ENCODE measurements around the gene TMEM53.
A peak's percentile ranks its signal among the peaks of the same experiment; 100 is the strongest.

TMEM53 gene

DNA sequence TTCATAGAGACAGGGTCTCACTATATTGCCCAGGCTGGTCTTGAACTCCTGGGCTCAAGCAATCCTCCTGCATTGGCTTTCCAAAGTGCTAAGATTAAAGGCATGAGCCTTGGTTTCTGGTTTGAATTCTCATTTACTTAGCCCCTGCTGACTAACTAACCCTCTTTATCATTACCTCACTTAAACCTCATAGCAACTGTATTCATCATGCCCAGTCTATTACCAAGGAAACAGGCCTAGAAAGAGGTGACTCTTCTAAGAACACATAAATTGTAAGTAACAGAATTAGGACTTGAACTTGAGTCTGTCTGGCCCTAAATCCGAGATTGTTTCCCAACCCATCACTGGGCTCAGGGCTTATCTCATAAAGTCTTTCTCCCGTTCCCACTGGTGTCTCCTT lies 44.2 kb downstream of the TMEM53 start:
- H3K27ac ChIP-seq (ENCODE audit: extremely low read depth, low read depth, low read length), result no peak overlapping the region
- CTCF ChIA-PET, result interaction anchor here (0.7 to 7.3 kb wide), 4 partner anchors 20 to 68 kb away, joined by 3 to 47 read pairs (median 4); no protein-coding TSS in a partner anchor
- H3K36me3 ChIP-seq (ENCODE audit: control insufficient read depth in 2 of 2, insufficient read depth in 1 of 2, low read length in 2 of 2), result peaks cover 0 to 24% of the 10 kb centered on the region in 2 experiments; a peak in 1 of 3 replicates
- H3K9me3 ChIP-seq (ENCODE audit: control insufficient read depth, insufficient read depth, low read depth, low read length), result no peaks in the 10 kb centered on the region
- H3K4me1 ChIP-seq (ENCODE audit: control insufficient read depth, insufficient read depth, low read length), result no peaks in the 10 kb centered on the region
- H3K4me3 ChIP-seq (ENCODE audit: low read depth, low read length), result no peak overlapping the region
- TF ChIP-seq ZNF114 (tag by site-specific recombination; IDR thresholded peaks at IDR 0.05) (no peak), ZNF121 (tag by site-specific recombination; IDR thresholded peaks at IDR 0.05) (0 out of 2 replicates have a peak, but pooled peaks have one; percentile 36)
- POLR2A ChIA-PET, result interaction anchor here (0.8 to 4.0 kb wide), 4 partner anchors 13 to 250 kb away, joined by 3 to 27 read pairs (median 20); no protein-coding TSS in a partner anchor

DNA sequence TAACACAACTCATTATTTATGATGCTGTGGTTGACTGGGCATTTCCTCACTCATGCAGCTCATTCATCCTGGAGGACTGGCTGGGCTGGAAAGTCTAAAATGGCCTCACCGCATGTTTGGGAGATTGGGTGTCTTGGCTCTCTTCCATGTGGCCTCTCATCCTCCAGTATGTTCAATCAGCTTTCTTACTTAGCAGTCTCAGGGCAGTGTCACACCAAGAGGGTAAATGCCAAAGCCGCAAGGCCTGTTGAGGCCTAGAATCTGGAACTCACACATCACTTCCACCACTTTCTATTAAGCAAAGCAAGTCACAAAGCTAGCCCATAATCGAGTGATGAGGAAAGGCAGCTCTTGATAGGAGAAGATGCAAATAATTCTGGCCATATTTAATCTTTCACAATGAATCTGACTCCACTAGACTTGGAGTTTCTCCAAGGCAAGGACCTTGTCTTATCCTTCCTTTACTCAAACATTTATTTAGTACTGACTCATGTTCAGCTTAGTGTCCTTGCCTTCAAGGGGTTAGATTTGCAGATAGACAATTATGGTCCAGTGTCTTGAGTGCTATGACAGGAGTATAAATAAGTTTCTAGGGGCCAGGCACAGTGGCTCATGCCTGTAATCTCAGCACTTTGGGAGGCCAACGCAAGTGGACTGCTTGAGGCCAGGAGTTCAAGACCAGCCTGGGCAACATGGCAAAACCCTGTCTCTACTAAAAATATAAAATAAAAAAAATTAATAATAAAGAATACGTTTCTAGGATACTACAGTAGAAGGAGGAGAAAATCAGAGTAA lies 45.1 kb downstream of the TMEM53 start:
- peaks cover 0 to 15% of the 10 kb centered on the region in 2 experiments; a peak in 1 of 3 replicates for H3K36me3 ChIP-seq (ENCODE audit: control insufficient read depth in 2 of 2, insufficient read depth in 1 of 2, low read length in 2 of 2)
- H3K27ac ChIP-seq (ENCODE audit: extremely low read depth, low read depth, low read length), result no peak overlapping the region
- no peaks in the 10 kb centered on the region for H3K4me1 ChIP-seq (ENCODE audit: control insufficient read depth, insufficient read depth, low read length)
- ChIA-PET CTCF (interaction anchor here (0.6 to 7.3 kb wide), 8 partner anchors 14 to 864 kb away, joined by 3 to 47 read pairs (median 3); no protein-coding TSS in a partner anchor), POLR2A (no interaction called here)
- no peaks in the 10 kb centered on the region for H3K9me3 ChIP-seq (ENCODE audit: control insufficient read depth, insufficient read depth, low read depth, low read length)
- H3K4me3 ChIP-seq (ENCODE audit: low read depth, low read length), result no peak overlapping the region
- TF ChIP-seq ZNF558 (tag by site-specific recombination; IDR thresholded peaks at IDR 0.05), result no peak
- no peak for TF ChIP-seq KLF16 (tag by site-specific recombination; IDR thresholded peaks at IDR 0.05)

DNA sequence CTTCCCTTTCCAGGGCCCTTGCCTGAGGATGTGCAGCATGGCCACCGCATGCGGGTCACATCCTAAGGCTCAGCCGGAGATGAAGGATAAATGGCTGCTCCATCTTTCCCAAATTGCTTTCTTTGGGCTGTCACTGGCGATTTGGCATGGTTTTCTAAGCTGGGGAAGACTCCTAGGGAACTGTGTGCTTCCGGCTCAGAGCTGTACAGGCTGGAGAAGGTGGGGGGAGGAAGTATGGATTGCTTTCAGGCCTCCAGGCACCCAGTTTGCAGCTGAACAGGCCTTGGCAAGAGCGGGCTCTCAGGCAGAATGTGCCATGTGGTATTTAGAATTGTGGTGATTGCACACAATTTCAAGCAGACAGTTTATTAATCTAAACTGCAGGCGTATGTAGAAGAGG lies 48.9 kb downstream of the TMEM53 start:
- Histone ChIP-seq H3K36me3 (ENCODE audit: control insufficient read depth in 2 of 2, insufficient read depth in 1 of 2, low read length in 2 of 2) (no peaks in the 10 kb centered on the region), H3K9me3 (ENCODE audit: control insufficient read depth, insufficient read depth, low read depth, low read length) (no peaks in the 10 kb centered on the region), H3K4me3 (ENCODE audit: low read depth, low read length) (no peak overlapping the region), H3K27ac (ENCODE audit: extremely low read depth, low read depth, low read length) (no peak overlapping the region), H3K4me1 (ENCODE audit: control insufficient read depth, insufficient read depth, low read length) (no peaks in the 10 kb centered on the region)
- ChIA-PET CTCF (no interaction called here), POLR2A (no interaction called here)
- TF ChIP-seq, protein P1, sequence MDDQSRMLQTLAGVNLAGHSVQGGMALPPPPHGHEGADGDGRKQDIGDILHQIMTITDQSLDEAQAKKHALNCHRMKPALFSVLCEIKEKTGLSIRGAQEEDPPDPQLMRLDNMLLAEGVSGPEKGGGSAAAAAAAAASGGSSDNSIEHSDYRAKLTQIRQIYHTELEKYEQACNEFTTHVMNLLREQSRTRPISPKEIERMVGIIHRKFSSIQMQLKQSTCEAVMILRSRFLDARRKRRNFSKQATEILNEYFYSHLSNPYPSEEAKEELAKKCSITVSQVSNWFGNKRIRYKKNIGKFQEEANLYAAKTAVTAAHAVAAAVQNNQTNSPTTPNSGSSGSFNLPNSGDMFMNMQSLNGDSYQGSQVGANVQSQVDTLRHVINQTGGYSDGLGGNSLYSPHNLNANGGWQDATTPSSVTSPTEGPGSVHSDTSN (CRISPR knock-in tag; IDR thresholded peaks at IDR 0.05), result no peak
- TF ChIP-seq GLI2 (tag by site-specific recombination; IDR thresholded peaks at IDR 0.05; ENCODE audit: borderline replicate concordance, low read depth) (no peak), ZNF530 (tag by site-specific recombination; IDR thresholded peaks at IDR 0.05; ENCODE audit: low read depth) (no peak), ZNF10 (tag by site-specific recombination; IDR thresholded peaks at IDR 0.05) (no peak), BCL11B (tag by site-specific recombination; IDR thresholded peaks at IDR 0.05; ENCODE audit: low read depth) (no peak), KLF10 (tag by site-specific recombination; IDR thresholded peaks at IDR 0.05) (no peak), ZNF114 (tag by site-specific recombination; IDR thresholded peaks at IDR 0.05) (no peak)
- TF ChIP-seq, protein P2, sequence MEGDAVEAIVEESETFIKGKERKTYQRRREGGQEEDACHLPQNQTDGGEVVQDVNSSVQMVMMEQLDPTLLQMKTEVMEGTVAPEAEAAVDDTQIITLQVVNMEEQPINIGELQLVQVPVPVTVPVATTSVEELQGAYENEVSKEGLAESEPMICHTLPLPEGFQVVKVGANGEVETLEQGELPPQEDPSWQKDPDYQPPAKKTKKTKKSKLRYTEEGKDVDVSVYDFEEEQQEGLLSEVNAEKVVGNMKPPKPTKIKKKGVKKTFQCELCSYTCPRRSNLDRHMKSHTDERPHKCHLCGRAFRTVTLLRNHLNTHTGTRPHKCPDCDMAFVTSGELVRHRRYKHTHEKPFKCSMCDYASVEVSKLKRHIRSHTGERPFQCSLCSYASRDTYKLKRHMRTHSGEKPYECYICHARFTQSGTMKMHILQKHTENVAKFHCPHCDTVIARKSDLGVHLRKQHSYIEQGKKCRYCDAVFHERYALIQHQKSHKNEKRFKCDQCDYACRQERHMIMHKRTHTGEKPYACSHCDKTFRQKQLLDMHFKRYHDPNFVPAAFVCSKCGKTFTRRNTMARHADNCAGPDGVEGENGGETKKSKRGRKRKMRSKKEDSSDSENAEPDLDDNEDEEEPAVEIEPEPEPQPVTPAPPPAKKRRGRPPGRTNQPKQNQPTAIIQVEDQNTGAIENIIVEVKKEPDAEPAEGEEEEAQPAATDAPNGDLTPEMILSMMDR (tag by site-specific recombination; IDR thresholded peaks at IDR 0.05), result no peak
- TF ChIP-seq, protein P3, sequence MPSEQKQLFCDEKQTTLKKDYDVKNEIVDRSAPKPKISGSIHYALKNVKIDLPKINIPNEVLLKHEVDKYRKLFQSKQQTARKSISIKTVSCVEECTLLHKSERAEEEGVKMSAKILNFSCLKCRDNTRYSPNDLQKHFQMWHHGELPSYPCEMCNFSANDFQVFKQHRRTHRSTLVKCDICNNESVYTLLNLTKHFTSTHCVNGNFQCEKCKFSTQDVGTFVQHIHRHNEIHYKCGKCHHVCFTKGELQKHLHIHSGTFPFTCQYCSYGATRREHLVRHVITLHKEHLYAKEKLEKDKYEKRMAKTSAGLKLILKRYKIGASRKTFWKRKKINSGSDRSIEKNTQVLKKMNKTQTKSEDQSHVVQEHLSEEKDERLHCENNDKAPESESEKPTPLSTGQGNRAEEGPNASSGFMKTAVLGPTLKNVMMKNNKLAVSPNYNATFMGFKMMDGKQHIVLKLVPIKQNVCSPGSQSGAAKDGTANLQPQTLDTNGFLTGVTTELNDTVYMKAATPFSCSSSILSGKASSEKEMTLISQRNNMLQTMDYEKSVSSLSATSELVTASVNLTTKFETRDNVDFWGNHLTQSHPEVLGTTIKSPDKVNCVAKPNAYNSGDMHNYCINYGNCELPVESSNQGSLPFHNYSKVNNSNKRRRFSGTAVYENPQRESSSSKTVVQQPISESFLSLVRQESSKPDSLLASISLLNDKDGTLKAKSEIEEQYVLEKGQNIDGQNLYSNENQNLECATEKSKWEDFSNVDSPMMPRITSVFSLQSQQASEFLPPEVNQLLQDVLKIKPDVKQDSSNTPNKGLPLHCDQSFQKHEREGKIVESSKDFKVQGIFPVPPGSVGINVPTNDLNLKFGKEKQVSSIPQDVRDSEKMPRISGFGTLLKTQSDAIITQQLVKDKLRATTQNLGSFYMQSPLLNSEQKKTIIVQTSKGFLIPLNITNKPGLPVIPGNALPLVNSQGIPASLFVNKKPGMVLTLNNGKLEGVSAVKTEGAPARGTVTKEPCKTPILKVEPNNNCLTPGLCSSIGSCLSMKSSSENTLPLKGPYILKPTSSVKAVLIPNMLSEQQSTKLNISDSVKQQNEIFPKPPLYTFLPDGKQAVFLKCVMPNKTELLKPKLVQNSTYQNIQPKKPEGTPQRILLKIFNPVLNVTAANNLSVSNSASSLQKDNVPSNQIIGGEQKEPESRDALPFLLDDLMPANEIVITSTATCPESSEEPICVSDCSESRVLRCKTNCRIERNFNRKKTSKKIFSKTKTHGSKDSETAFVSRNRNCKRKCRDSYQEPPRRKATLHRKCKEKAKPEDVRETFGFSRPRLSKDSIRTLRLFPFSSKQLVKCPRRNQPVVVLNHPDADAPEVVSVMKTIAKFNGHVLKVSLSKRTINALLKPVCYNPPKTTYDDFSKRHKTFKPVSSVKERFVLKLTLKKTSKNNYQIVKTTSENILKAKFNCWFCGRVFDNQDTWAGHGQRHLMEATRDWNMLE (tag by site-specific recombination; conservative IDR thresholded peaks at IDR 0.05; ENCODE audit: low read depth), result no peak
- TF ChIP-seq, protein P4, sequence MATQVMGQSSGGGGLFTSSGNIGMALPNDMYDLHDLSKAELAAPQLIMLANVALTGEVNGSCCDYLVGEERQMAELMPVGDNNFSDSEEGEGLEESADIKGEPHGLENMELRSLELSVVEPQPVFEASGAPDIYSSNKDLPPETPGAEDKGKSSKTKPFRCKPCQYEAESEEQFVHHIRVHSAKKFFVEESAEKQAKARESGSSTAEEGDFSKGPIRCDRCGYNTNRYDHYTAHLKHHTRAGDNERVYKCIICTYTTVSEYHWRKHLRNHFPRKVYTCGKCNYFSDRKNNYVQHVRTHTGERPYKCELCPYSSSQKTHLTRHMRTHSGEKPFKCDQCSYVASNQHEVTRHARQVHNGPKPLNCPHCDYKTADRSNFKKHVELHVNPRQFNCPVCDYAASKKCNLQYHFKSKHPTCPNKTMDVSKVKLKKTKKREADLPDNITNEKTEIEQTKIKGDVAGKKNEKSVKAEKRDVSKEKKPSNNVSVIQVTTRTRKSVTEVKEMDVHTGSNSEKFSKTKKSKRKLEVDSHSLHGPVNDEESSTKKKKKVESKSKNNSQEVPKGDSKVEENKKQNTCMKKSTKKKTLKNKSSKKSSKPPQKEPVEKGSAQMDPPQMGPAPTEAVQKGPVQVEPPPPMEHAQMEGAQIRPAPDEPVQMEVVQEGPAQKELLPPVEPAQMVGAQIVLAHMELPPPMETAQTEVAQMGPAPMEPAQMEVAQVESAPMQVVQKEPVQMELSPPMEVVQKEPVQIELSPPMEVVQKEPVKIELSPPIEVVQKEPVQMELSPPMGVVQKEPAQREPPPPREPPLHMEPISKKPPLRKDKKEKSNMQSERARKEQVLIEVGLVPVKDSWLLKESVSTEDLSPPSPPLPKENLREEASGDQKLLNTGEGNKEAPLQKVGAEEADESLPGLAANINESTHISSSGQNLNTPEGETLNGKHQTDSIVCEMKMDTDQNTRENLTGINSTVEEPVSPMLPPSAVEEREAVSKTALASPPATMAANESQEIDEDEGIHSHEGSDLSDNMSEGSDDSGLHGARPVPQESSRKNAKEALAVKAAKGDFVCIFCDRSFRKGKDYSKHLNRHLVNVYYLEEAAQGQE (tag by site-specific recombination; IDR thresholded peaks at IDR 0.05), result no peak
- TF ChIP-seq, protein P5, sequence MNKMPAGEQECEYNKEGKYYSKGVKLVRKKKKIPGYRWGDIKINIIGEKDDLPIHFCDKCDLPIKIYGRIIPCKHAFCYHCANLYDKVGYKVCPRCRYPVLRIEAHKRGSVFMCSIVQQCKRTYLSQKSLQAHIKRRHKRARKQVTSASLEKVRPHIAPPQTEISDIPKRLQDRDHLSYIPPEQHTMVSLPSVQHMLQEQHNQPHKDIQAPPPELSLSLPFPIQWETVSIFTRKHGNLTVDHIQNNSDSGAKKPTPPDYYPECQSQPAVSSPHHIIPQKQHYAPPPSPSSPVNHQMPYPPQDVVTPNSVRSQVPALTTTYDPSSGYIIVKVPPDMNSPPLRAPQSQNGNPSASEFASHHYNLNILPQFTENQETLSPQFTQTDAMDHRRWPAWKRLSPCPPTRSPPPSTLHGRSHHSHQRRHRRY (tag by site-specific recombination; IDR thresholded peaks at IDR 0.05), result no peak
- TF ChIP-seq, protein P6, sequence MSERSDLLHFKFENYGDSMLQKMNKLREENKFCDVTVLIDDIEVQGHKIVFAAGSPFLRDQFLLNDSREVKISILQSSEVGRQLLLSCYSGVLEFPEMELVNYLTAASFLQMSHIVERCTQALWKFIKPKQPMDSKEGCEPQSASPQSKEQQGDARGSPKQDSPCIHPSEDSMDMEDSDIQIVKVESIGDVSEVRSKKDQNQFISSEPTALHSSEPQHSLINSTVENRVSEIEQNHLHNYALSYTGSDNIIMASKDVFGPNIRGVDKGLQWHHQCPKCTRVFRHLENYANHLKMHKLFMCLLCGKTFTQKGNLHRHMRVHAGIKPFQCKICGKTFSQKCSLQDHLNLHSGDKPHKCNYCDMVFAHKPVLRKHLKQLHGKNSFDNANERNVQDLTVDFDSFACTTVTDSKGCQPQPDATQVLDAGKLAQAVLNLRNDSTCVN (tag by site-specific recombination; optimal IDR thresholded peaks at IDR 0.05), result no peak

Data from HEK293 (cell line).